NCI-H1417 (cell line): ENCODE results near the gene ZNF735.
A peak's percentile ranks its signal among the peaks of the same experiment; 100 is the strongest.
"Not testable (repeated sequence)": the region's sequence is repeated elsewhere in the genome, so short reads cannot be mapped to it uniquely, and the experiment has no call there.

Source experiments
- DNase-seq, 3 experiments: peaks; one replicate each; lab custom pipeline; 2025; lab: John Stamatoyannopoulos, UW

Gene ZNF735

DNA sequence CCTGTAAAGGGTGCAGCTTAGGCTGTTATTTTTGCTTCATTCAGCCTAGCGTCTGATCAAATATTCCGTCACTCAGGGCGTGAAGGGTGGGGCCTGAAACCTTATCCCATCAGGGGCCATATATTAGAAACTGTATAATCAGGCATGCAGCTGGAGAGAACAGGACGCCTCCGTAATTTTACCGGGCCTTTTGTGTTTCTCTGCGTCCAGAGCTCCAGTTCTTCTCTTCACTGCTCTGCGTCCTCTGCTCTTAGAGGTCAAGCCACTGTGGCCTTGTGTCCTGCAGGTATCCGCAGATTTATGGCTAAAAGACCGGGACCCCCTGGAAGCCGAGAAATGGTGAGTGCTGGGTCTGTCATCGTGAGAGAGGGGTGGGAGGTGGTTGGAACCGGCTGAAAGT is at the start of gene ZNF735:
TSS of gene ZNF735 (plus strand) at position 301 of the 400 bp plus-strand sequence. CDS start at position 301, 0 bp downstream.
- peak in 2 of 3 experiments; percentile 6 to 7 for DNase-seq

DNA sequence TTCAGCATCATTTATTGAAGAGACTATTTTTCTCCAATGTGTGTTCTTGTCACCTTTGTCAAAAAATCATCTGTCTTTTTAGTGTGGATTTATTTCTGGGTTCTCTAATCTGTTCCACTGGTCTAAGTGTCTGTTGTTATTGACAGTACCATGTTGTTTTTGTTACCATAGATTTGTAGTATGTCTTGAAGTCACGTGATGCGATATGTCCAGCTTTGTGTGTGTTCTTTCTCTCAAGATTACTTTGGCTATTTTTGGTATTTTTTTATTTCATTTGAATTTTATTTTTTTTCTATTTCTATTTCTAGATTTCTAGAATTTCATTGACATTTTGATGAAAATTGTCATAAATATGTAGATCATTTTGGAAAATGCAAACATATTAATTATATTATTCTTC is 36.0 kb upstream of the ZNF735 start:
- DNase-seq = not testable (repeated sequence)

DNA sequence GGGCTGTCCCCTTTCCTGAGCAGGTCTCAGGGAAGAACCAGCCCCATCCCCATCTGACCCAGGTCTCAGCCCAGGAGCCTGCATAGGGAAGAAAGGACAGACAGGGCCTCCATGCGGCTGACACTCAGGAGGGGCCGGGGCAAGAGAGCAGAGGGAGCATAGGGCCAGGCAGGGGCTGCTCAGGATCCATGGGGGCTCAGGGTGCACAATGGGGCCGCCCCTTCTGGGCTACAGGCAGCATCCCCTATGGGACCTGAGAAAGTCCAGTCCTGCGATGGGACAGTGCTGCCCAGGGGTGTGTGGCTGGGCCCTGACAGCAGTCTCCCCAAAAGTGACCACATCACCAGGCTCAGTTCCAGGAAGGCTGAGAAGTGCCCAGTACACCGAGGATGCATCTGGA is 32.7 kb upstream of the ZNF735 start:
- DNase-seq = no peak

DNA sequence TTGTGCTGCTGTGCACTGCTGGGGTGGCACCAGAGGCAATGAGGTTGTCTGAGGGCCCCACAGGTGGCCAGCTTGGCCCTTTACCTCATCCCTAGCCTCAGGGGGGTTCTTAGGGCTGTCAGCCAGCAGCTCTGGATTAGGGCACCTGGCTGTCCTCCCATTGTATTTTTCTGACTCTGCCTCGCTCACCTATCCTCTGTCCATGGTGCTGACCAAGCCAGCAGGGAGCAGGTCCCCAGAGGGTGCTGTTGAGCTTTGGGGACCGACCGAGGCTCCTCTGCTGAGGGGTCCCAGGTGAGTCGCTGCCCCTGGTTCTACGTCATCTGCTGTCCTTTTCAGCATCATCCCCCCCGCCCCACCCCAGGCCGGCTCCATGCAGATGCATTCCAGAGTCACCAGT is 32.1 kb upstream of the ZNF735 start:
- no peak for DNase-seq

DNA sequence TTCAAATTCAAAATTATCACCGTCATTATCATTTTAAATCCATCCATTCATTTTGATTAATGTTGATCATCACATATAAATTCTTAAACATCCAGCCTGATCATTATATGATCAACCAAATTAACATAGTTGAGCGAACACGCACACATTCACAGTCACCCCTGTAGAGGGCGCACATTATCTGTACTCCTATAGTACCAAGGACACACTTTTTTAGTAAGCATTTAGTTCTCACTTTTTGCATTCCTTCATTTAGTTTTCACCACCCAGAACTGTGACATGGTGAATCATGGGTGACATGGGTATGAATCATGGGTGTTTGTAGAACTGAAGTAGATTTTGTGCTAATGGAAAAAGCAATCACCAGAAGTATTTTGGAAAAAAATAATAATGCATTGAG is 26.0 kb upstream of the ZNF735 start:
- peak in 1 of 3 experiments; percentile 30 for DNase-seq

DNA sequence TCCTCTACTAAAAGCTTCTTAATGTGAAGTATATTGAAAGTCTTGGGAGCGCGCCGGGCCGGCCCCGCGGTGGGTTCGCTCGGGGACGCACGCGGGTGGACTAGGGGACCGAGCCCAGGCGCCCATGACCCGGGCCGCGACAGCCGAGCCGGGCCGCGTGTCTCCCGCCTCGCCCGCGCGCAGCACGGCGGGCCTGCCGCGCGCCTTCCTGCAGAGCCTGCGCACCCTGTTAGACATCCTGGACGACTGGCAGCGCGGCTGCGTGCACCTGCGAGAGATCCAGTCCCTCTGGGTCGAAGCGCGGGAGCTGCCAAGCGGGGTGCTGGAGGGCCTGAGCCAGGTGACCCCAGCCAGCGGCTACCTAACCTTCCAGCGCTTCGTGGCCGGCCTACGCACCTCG is 25.4 kb upstream of the ZNF735 start:
- no peak for DNase-seq

DNA sequence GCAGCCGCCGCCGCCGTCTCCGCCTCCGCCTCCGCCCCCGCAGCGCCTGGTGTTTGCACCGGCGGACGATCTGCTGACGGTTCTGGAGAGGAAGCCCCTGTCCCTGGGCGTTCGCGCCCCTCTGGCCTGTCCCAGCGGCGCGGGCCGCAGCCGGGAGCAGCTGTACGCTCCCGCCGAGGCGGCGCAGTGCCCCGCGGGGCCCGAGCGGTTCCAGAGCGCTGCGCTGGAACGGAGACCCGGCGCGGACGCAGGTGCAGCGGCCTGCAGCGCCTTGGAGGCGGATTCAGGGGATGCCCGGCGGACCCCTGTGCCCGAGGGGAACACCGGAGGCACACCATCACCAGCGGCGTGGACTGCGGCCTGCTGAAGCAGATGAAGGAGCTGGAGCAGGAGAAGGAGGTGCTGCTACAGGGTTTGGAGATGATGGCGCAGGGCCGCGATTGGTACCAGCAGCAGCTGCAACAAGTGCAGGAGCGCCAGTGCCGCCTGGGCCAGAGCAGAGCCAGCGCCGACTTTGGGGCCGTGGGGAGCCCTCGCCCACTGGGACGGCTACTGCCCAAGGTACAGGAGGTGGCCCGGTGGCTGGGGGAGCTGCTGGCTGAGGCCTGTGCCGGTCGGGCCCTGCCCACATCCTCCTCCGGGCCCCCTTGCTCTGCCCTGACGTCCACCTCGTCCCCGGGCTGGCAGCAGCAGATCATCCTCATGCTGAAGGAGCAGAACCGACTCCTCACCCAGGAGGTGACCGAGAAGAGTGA is 24.8 kb upstream of the ZNF735 start:
- no peak for DNase-seq

DNA sequence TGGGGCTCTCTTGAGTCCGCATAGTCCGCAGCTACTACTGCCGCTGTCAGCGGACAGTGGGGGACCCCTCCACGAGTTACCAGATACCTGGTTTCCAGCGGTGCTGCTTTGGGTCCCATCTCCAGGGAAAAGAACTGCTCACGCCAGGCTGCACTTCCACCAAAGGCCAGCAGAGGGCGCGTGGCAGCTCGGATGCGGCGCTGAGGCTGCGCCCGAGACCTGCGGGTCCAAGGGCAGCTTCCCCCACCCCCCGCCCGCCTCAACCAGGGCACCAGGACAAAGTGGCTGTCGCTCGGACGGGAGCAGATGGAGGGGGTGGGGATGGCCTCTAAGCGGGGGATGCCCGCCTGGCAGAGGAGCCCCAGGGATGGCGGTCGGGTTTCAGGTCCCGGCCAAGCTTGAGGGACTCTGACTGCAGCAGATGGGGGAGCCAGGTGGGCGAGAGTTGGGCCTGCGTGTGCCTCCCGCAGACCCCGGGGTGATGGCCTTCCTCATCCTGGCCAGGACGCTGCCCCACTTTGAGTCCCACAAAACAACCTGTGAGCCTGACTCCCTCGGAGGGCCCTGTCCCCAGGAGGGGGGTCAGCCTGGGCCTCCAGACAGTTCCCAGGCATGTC is 23.8 kb upstream of the ZNF735 start:
- peak in 2 of 3 experiments; percentile 28 to 52 for DNase-seq

DNA sequence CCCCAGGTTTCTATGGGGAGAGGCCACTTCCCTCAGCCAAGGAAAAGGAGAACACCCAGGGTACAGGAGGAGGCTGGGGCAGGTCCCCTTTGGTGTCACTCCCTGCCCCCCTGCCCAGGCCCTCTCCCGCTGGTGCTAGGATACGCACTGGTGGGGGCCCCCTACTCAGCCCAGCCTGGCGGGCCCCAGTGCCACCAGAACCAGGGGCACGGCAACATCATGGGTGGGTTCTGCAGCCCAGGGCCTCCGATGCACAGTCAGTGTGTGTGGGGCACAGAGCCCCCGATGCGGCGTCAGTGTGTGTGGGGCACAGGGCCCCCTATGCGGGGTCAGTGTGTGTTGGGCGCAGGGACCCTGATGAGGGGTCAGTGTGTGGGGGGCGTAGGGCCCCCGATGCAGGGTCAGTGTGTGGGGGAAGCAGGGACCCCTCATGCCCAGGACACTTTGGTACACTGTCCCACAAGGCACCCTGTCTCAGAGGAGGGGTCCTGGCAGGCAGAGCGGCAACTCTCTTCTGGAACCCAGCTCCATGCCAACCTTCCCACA is 23.1 kb upstream of the ZNF735 start:
- no peak for DNase-seq

DNA sequence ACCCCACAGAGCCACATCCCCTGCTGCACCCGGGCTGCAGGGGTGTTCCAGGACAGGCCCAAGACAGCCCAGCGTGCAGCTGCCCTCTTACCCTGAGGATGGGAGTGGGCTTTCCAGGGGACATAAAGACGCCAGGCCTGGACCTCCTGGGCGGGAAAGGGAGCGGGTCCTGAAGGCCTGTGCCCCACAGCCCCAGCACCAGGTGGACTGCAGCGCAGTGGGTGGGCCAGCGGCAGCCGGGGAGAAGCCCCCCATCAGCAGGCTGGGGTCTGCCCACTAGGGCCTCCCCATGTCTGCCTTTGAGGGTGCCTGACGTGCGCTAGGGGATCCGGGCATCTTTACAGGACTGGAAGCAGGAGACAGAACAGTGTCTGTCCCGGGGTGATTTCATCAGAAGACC is 22.6 kb upstream of the ZNF735 start:
- no peak for DNase-seq

DNA sequence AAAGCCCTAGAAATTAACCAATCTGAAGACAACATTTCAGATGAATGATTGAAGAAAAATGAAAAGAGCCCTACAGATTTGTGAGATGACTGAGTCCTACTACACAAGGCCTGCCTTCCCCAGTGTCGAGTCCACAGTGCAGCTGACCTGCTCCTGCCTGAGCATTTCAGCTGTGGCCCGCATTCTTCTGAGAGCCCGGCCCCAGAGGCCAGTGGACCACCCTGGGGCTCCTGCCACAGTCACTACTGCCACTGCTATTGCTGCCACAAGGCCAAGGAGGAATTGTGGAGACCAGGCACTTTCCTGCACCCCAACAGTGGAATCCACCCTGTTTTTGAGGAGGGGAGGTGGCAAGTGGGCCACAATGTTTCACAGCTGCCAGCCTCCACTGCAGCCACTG is 19.6 kb upstream of the ZNF735 start:
- DNase-seq = no peak

DNA sequence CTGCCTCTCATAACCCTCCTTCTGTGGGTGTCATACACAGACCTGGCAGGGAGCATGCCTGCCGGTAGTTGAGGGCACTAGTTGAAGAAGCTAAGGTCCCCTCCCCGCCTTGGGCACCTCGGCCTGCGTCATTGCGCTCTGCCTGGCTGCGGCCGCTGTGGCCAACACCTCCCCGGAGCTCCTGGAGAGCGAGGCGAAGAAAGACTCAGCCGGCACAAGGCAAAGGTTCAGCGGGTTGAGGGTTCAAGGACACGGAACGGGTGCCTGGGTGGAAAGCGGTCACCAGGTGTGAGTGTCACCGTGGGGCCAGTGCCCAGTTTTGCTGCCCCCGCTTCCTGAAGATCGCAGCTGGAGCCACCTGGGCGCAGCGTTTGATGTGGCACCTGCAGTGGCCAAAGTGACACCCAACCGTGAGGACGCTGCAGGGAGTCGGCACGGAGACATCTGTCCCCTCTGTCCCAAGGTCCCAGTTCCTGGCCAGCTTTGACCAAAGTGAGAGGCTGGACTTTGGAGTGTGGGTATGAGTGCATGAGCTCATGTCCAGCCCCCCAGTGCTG is 14.8 kb upstream of the ZNF735 start:
- DNase-seq = no peak

DNA sequence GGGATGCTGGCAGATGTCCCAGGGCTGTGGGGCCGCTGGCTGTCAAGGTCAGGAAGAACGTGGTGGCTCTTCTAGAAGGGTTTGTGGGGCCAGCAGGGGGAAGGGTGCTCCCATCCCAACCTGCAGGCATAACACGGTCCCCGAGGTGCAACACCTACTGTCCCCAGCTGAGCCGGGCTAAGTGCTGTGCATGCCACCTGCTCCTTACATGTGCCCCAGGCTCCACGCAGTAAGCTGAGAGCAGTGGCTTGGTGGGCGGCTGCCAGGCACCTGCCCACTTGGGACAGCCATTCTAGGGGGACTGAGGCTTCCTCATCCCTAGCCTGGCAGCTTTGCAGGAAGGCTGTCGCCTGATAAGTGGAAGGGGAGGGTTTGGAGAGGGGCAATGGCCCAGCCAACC is 14.2 kb upstream of the ZNF735 start:
- DNase-seq = no peak

DNA sequence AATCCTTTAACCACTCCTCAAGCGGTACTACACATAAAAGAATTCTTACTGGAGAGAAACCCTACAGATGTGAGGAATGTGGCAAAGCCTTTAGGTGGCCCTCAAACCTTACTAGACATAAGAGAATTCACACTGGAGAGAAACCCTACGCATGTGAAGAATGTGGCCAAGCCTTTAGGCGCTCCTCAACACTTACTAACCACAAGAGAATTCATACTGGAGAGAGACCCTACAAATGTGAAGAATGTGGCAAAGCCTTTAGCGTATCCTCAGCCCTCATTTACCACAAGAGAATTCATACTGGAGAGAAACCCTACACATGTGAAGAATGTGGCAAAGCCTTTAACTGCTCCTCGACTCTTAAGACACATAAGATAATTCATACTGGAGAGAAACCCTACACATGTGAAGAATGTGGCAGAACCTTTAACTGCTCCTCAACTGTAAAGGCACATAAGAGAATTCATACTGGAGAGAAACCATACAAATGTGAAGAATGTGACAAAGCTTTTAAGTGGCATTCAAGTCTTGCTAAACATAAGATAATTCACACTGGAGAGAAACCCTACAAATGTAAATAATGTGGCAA is 12.8 kb downstream of the ZNF735 start:
- not testable (repeated sequence) for DNase-seq

DNA sequence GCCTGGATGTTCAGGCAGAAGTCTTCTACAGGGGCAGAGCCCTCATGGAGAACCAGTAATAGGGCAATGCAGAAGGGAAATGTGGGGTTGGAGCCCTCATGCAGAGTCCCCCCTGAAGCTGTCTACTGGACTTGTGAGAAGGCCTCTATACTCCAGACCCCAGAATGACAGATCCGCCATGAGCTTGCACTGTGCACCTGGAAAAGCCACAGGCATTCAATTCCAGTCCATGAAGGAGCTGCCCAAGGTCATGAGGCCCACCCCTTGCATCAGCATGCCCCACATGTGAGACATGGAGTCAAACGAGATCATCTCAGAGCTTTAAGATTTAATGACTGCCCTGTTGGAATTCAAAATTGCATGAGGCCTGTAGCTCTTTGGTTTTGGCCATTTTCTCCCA is 16.4 kb downstream of the ZNF735 start:
- DNase-seq = no peak

DNA sequence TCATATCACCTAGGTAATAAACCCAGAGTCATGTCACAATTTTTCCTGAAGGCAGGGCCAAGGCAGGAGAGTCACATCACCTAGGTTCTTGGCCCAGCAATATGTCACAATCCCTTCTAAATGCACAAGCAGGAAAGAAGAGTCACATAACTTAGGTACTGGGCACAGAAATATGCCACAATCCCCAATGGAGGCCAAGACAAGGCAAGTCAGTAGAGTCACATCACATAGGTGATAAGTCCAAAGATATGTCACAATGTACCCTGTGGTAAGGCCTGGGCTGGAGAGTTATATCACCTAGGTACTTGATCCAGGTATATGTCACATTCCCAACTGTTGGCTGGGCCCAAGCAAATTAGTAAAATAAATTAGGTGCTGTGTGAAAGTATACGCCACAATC is 21.2 kb downstream of the ZNF735 start, which contains the start of gene ZNF679:
TSS of gene ZNF679 (plus strand) at position 301 of the 400 bp plus-strand sequence. CDS start 20,644 bp downstream, outside the sequence.
- DNase-seq = not testable (repeated sequence)

DNA sequence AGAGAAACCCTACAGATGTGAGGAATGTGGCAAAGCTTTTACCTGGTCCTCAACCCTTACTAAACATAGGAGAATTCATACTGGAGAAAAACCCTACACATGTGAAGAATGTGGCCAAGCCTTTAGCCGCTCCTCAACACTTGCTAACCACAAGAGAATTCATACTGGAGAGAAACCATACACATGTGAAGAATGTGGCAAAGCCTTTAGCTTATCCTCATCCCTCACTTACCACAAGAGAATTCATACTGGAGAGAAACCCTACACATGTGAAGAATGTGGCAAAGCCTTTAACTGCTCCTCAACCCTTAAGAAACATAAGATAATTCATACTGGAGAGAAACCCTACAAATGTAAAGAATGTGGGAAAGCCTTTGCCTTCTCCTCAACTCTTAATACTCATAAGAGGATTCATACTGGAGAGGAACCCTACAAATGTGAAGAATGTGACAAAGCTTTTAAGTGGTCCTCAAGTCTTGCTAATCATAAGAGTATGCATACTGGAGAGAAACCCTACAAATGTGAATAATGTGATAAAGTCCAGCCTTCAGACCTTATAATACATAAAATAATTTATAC is 59.4 kb downstream of the ZNF735 start:
- no peak for DNase-seq
